Measurements from ENCODE around the gene FBXO36. TPM values are rescaled to one million over a fixed set of nuclear protein-coding genes. Genes with fewer than 3 reads are reported as not detected.

The FBXO36 gene
- total RNA-seq, 6 experiments from 2014 or later, result 1.3 to 2.9 (median 2.4) TPM

GRCh38 chr2:230011617-230012016 is 89.3 kb downstream of the FBXO36 start:
- peaks cover 4% of the 10 kb centered on the region; the same call in 1 of the 2 replicates for H3K36me3 Mint-ChIP-seq (ENCODE audit: low read depth)
- H3K27me3 Mint-ChIP-seq (ENCODE audit: insufficient read depth), result peaks cover 3% of the 10 kb centered on the region
- no peak for TF ChIP-seq CTCF (IDR thresholded peaks at IDR 0.05)
- peak overlapping the region; percentile 70 for H3K27ac Mint-ChIP-seq
- H3K4me3 Mint-ChIP-seq, result no peak overlapping the region
- DNase-seq, result peak; percentile 51
- peaks cover 37% of the 10 kb centered on the region for H3K4me1 Mint-ChIP-seq (ENCODE audit: low read depth)
- no peaks in the 10 kb centered on the region for H3K9me3 Mint-ChIP-seq

- Mint-ChIP-seq H3K9me3 (no peaks in the 10 kb centered on the region), H3K4me3 (no peak overlapping the region), H3K36me3 (ENCODE audit: low read depth) (peaks cover 4% of the 10 kb centered on the region; the same call in 1 of the 2 replicates), H3K4me1 (ENCODE audit: low read depth) (peaks cover 44% of the 10 kb centered on the region), H3K27ac (peak overlapping the region; percentile 70), H3K27me3 (ENCODE audit: insufficient read depth) (peaks cover 3% of the 10 kb centered on the region)
- no peak for TF ChIP-seq CTCF (IDR thresholded peaks at IDR 0.05)
- no peak for DNase-seq
Measured at GRCh38 chr2:230012267-230012884, 90.1 kb downstream of the FBXO36 start.

- H3K9me3 Mint-ChIP-seq, result no peaks in the 10 kb centered on the region
- no peak for DNase-seq
- peaks cover 29% of the 10 kb centered on the region for H3K4me1 Mint-ChIP-seq (ENCODE audit: low read depth)
- no peak overlapping the region for H3K4me3 Mint-ChIP-seq
- H3K36me3 Mint-ChIP-seq (ENCODE audit: low read depth), result peaks cover 4% of the 10 kb centered on the region; the same call in 1 of the 2 replicates
- H3K27ac Mint-ChIP-seq, result no peak overlapping the region
- TF ChIP-seq CTCF (IDR thresholded peaks at IDR 0.05), result no peak
- H3K27me3 Mint-ChIP-seq (ENCODE audit: insufficient read depth), result no peaks in the 10 kb centered on the region; the same call in 1 of the 2 replicates
Measured at GRCh38 chr2:230016844-230017243, 94.5 kb downstream of the FBXO36 start.

GRCh38 chr2:230018153-230018552 is 95.8 kb downstream of the FBXO36 start:
- Mint-ChIP-seq H3K9me3 (no peaks in the 10 kb centered on the region), H3K4me1 (ENCODE audit: low read depth) (peaks cover 22% of the 10 kb centered on the region), H3K36me3 (ENCODE audit: low read depth) (peaks cover 4% of the 10 kb centered on the region; the same call in 1 of the 2 replicates), H3K27me3 (ENCODE audit: insufficient read depth) (no peaks in the 10 kb centered on the region; the same call in 1 of the 2 replicates), H3K4me3 (no peak overlapping the region), H3K27ac (peak overlapping the region; percentile 47)
- TF ChIP-seq CTCF (IDR thresholded peaks at IDR 0.05), result no peak
- peak; percentile 81 for DNase-seq

GRCh38 chr2:230019742-230020141 is 97.4 kb downstream of the FBXO36 start:
- no peak for DNase-seq
- Mint-ChIP-seq H3K4me1 (ENCODE audit: low read depth) (peaks cover 22% of the 10 kb centered on the region), H3K4me3 (no peak overlapping the region), H3K36me3 (ENCODE audit: low read depth) (peaks cover 4% of the 10 kb centered on the region; the same call in 1 of the 2 replicates), H3K27ac (no peak overlapping the region), H3K9me3 (no peaks in the 10 kb centered on the region), H3K27me3 (ENCODE audit: insufficient read depth) (peaks cover 1% of the 10 kb centered on the region)
- no peak for TF ChIP-seq CTCF (IDR thresholded peaks at IDR 0.05)

Data from HFFc6 (cell line).